DMS53 treated with DMSO at 0.1 percent for 48 hours (cell line): ENCODE results near the gene BNIP1.

Experiments
- DNase-seq: peaks from one replicate; lab custom pipeline; 2025; ENCODE audit not compliant: unreplicated experiment; lab: John Stamatoyannopoulos, UW

The BNIP1 gene

DNA sequence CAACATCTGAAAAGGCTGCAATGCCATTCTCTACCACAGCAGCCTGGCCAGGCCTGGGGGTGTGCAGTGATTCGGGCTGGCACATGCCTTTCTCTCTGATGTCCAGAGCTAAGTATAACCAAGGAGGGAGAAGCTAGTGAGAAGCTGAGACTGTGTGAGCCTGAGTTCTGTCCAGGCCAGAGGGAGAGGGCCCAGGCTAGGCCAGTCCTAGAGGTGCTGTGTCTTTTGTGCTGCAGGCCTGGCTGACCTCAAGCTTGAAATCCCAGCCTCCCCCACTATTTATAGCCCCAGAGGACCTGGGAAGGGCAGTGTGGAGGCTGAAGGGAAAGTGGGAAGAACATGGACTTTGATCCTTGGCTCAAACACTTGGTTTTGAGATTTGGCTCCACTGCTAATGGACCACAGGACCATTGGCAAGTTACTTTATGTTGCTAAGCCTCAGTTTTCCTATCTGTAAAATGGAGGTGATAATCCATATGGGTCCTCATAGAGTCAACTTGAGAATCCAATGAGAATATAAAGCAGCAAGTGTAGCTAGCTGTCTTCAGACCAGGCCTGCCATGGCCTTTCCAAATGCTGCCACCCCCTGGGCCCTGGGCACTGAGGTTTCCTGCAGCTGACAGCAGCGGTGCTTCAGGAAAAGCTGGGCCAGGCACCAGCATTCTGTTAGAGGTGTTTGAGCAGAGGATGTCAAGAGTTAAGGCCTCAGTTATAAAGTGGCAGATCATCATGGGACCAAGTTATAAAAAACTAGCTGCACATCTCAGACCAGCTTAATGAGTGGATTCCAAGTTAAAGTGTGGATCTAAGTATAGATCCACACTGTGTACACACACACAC is 21.1 kb downstream of the BNIP1 start:
- no peak for DNase-seq

DNA sequence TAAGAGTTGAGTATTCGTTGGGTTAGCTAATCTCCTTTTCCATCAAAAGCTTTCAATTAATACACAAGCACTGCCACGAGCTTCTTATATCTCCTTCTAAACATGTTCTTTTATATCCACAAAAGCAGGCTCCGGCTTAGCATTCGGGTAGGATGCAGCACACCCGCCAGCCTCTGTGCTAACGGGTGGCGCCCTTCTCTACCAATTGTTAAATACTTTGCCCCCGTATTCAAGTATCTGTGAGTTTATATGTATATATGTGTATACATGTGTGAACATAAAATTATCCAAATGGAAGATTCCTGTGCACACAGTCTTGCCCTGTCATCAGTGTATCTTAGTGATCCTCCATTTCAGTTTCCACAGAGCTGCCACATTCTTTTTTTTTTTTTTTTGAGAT is 27.8 kb downstream of the BNIP1 start:
- DNase-seq: no peak

DNA sequence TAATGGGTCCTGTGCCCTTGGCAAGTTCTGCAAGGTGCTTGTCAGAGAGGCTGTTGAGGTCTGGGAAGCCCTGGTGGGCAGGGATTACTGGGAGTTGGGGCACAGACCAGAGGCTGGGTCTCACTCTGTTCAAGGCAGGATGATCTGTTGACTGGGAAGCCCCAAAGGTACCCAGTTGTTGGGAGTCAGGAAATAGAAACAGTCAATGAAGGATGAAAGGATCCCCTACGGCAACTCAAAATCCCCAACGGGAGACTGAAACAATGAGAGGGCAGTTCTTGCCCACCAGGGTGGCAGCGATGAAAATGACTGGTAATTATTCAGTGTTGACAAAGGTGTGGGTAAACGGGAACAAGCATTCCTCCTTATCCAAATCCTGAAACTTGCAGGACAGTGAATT is 31.2 kb downstream of the BNIP1 start:
- no peak for DNase-seq

DNA sequence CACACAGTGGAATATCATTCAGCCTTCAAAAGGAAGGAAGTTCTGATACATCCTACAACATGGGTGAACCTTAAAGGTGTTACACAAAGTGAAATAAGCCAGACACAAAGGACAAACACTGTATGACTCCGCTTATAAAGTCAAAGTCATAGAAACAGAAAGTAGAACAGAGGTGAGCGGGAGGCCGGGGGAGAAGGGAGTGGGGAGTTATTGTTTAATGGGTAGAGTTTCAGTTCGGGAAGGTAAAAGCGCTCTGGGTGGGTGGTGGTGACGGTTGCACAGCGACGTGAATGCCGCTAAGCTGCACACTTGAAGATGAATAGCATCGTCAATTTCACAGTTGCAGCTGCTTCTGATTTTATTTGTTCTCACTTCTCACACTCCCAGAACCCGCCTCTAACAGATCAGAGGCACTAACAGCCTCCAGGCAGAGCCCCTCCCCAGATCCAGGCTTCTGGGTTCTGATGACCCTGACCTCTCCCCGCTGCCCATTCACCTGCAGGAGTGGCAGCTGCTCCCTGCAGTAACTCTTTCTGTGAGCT is 34.1 kb downstream of the BNIP1 start:
- no peak for DNase-seq

DNA sequence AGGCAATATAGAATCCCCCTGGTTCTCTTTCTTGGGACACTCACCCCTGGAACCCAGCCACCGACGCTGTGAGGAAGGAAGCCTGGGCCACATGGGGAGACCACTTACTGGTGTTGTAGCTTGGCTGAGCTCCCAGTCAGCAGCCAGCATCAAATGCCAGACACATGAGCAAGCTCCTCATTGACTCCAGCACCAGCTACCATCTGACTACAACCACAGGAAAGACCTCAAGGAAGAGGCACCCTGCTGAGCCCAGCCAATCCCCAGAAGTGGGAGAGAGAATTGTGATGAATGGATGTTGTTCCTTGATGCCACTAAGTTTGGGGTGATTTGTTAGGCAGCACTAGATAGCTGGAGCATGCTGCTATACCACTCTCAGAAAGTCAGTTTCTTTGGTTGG is 36.0 kb downstream of the BNIP1 start:
- DNase-seq: no peak

DNA sequence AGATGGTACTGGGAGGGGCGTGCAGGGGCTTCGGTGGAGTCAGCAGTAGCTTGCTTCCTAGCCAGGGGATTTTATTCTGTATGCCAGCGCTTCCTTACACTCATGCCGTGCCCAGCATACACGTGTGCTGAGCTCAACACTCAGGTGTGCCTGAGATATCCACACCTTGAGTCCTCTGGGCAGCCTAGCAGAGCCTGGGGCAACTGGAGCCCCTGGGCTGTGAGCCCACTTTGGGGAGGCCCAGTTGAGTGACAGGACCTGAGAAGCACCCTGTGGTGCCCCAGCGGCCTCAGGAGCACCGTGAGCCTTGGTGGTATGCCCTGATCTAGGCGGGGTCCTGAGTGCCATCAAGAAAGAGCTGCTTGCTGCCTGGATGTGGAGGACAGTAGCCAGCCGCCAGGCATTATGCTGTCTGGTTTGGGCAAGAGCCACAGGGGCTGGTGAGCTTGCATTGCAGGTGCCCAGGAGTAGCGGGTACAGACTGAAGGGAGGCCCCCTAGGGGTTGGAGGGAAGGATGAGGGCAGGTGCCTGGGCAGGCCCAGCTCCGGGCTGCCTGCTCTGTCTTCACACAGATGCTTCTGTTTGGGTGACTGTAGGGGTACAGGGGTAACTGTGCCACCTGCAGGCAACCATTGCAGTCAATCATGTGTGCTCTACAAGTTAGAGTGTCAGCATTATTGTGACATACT is 42.9 kb downstream of the BNIP1 start:
- no peak for DNase-seq

DNA sequence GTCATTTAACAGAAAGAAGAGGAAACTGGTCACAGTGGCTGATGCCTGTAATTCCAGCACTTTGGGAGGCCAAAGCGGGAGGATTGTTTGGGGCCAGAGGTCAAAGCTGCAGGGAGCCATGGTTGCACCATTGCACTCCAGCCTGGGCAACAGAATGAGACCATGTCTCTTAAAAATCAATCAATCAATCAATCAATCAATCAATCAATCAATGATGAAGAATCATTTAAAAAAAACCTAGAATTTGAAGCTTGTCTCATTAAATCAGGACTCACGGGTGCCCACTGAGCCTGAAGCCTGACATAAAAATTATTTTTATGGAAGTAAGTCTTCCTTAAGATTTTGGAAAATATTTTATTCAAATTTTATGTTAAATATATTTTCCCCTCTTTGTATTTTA is 43.9 kb downstream of the BNIP1 start:
- no peak for DNase-seq

DNA sequence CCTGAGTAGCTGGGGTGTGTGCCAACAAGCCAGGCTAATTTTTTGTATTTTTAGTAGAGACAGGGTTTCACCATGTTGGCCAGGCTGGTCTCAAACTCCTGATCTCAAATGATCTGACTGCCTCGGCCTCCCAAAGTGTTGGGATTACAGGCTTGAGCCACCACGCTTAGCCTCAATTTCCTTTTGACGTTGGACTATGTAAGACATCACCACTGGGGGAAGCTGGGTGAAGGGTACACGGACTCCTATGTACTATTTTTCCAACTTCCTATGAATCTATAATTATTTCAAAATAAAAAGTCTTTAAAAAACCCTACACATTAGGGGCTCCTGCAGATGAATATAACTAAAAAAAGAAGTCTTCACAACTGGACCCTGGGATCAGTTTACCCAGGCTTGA is 46.7 kb downstream of the BNIP1 start:
- no peak for DNase-seq

DNA sequence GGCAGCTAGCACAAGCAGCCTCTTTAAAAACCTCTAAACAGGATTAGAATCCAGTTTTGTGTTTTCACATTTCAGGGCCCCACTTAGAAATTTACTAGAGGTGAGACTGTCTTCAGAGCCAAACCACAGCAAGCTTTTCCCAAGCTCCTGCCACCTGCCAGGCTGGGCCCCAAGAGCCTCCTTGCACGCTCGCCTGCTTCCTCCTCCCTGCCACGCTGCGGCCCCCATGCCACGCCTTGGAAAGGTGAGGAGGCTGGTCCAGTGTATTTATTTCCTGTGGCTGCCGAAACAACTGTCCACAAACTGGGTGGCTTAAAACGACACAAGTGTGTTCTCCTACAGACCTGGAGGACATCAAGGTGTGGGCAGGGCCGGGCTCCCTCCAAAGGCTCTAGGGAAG is 47.2 kb downstream of the BNIP1 start:
- no peak for DNase-seq

DNA sequence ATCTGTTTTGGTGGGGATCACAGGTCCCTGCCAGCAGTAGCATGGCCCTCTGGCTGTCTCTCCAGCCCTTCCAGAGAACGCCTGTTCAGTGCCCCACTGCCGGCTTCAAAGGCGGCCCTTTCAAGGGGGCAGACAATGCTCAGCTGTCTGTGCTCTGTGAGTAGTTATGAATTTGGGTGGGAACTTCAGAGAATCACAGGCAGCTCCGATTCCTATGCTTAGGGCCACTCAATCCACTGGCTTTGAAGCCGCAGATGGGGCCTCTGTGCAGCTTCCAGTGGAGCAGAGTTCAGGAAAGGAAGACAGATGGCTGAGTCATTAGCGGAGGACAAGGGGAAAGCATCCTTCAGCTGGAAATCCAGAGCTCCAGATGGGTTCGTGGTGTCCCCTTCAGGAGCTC is 48.2 kb downstream of the BNIP1 start:
- DNase-seq: no peak

DNA sequence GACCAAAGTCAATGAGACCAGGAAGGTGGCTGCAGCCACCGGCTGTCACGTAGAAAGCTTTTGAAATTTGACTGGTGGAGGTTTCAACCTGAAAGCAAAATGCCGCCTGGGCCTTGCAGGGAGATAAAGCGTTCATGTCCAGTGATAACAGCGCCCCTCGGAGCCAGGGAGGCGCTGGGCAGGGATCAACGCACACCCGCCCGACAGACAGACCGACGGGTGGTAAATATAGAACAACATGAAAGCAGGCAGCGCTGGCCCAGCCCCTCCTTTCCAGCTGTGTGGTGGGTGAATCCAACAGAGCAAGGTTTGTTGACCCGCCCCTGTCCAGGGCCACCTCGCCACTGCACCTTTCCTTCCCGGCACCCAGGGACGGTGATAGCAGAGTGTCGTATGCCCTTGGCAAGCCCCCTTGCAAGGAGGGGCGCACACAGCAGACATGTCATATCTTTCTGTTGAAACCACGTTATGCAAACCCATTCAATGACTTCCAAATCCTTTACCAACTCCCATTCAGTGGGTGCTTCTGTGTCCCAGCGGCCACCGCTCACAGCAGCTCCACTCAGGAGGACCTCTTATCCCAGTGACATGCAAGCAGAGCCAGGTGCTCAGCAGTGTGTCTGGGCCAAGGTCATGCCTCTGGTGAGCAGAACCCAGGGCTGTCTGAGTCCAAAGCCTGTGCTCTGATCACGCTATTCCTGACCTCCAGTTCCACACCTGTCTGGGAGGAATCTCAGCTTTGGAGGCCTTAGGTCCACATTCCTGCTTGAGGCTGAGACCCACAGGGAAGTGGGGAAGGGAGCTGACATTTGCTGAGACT is 52.0 kb downstream of the BNIP1 start:
- DNase-seq: no peak

DNA sequence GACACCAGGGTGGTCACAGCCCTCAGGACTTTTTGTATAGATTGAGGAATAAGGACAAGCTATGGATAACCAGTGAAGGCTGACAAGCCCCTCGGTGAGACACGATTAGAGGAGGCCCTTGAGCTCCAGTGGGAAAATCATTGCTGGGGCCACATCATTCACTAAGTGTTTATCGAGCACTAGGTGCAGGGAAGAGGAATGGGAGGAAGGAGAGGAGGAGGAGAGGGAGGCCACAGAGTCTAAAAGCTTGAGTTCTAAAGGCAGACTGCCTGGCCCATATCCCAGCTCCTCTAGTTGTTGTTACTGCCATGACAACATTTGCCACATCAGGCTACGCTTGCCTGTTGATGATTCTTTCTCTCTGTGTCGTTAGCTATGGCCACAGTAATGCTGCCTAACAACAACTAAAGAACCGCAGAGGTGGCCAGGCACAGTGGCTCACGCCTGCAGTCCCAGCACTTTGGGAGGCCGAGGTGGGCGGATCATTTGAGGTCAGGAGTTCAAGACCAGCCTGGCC is 53.1 kb downstream of the BNIP1 start:
- DNase-seq: no peak

DNA sequence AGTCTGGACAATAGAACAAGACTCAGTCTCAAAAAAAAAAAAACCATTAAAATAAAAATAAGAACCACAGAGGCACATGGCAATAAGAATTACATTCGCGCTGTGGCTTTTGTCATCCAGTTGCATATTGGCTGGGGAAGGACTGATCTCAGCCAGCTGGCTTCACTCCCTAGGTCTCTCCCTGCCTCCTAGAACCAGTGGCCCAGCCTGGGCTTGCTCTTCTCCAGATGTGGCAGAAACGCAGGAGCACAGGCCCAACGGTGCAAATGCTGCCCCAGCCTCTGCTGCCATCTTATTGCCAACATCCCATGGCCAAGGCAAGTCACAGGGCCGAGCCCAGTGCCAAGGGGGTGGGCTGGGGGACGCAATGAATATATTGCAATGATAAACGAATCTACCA is 53.7 kb downstream of the BNIP1 start:
- DNase-seq: no peak

DNA sequence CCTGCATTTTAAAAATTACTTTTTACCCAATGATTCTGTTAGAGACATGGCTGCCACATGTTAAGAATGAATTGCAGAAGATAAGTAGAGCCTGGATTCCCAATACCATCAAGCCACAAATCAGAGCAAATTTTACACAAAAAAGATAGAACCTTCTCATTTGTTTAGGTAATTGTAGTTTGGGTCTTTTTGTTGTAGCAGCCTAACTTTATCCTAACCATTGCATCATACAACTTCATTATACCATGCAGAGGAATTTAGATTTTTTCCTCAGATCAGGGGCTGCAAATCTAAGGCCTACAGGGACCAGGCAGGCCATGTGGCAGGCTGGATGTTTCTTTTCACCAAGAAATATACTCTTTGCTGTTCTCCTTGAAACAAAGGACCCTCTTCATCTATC is 56.0 kb downstream of the BNIP1 start:
- no peak for DNase-seq

DNA sequence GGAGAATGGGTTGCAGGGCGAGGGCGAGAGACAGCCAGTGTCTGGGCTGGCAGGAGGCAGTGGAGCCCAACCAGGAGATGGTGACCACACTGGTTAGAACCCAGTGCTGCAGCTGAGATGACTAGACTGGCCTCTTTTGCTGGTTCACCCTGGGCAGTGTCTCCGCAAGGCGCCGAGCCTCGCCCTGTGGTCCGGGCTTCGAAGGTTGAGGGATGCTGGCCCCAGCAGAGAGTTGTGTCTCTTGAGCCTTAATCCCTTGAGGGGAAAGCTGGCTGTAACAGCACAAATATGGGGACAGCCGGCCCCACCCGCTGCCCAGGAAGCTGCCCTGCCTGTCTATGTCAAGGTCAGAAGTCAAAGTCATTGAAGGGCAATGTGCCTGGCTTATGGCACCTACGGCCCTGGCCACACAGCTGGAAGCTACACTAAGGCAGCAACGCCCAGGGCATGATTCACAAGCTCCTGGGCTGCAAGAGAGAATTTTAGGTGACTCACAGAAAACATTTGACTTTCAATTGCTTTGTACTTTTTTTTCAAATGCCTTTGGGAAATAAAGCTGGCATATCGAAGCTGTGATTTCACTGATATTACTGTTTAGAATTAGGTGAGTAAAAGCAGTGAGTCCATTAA is 57.4 kb downstream of the BNIP1 start:
- no peak for DNase-seq

DNA sequence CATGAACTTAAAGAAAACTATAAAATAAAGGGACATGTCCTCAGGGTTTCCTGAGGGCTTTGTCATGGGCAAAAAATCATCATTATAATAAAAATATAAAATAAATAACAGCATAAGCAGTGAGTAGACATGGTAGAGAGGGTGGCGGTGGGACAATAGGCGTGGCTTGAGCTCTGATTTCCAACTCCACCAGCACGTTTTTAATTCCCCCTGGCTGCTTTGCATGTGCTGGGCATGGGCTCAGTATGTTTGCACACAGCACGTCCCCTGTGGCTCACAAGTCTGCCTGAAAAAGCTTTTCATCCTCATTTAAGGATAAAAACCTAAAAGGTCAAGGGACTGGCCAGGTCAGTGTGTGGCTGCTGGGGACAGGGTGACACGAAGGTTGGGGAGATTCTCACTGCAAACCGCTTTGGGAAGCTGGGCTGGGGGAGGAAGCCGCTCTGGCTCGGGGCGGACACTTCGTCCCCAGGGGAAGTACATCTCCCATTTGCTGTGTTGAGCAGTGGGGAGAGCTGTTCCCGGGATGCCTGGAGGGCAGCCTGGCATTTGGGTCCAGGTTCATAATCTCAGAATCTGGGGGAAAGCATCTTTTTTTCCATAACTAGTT is 58.0 kb downstream of the BNIP1 start:
- DNase-seq: no peak

DNA sequence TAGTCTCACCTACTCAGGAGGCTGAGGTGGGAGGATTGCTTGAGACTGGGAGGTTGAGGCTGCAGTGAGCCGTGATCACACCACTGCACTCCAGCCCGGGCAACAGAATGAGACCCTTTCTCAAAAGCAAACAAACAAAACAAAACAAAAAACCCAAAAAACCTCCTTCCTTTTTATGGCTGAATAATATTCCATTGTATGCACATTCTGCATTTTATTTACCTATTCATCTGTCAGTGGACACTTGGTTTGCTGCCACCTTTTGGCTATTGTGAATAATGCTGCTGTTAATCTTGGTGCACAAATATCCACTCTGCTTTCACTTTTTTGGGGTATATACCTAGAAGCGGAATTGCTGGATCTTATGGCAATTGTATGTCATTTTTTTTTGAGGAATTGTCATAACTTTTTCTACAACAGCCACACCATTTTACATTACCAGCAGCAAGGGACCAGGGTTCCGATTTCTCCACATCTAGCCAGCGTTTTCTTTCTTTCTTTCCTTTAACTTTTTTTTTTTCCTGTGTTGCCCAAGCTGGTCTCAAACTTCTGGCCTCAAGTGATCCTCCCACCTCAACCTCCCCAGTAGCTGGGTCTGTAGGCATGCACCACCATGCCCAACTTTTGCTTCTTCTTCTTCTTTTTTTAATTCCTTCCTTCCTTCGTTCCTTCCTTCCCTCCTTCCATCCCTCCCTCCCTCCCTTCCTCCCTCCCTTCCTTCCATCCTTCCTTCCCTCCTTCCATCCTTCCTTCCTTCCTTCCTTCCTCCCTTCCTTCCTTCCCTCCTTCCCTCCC is 60.1 kb downstream of the BNIP1 start:
- no peak for DNase-seq

DNA sequence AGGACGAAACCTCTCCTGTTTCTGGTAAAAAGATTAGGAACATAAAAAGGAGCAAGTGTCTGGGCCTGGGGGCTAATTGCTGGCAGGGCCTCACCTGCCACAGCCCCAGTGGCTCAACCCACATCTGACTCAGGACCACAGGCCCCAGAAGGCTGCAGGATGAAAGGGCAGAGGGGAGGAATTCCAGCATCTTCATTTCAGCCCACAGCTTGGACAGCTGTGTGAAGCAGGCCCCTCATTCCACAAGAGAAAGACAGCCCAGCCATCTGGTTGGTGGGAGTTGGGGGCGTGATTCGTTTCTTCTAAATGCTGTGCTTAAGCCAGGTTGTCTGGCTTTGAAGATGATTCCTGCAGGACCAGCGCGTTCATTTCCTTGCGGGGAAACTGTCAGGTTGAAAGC is 61.6 kb downstream of the BNIP1 start:
- DNase-seq: no peak

DNA sequence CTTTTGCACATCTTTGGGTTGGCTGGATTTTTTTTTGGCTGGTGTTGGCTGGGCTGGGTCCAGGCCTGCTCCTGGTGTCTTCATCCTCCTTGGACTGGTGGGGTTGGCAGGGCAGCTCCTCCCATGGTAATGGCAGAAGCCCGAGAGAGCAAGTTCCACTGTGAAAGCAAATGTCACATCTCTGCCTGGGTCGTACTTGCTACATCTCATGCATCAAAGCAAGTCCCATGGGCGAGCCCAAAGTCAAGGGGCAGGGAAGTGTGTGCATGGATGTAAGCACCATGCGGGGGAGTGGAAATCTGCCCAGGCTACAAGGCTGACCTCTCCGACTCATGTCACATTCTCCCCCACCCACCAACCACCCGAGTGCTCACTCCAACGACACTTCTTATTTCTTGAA is 64.0 kb downstream of the BNIP1 start:
- no peak for DNase-seq

DNA sequence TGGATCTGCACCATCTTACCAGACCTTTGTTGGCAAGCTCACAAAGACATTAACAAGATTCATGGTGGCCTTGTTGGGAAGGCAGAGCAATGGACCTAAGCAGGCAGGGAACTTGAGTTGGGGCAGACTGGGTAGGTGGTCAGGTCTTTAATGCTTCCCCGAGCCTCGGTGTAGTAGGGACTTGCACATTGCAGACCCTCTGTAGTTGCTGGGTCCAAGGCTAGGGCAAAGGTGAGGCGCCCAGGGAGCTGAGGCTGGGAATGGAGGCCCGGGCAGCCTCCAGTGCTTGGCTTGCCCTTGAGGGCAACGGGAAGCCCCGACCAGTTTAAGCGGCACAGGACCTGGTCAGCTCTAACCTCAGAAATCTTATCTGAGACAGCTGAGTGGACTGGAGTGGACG is 66.5 kb downstream of the BNIP1 start:
- DNase-seq: no peak
